NT2/D1 (cell line): ENCODE data around the gene PKP1.

Source experiments
- SUZ12 ChIP-seq: IDR thresholded peaks from 2 replicates; pipeline ENCODE4 v1.6.1; 2011; ENCODE audit not compliant: insufficient read length, insufficient read depth; ENCODE audit errors: extremely low read depth
- ZNF274 ChIP-seq: IDR thresholded peaks from 2 replicates; pipeline ENCODE4 v1.6.1; 2011; ENCODE audit warnings: mild to moderate bottlenecking, low read depth, low read length

DNA sequence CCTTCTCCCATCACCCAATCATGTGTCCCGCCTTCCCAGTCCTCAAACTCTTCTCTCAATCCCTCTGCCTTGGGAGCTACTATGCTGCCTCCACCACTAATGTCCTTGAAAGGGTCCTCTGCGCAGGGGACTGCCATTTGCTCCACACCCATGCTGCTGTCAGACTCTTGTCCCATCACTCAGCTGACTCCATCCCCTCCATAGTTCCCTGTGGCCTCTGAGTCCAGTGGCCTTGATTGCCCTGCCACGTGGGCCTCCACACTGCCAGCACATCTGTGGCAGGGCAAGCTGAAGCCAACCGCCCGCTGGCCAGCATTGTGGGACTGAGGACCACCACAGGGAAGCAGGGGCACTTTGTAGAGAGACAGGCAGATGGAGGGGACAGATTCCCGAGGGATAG is 95.5 kb downstream of the PKP1 start:
- TF ChIP-seq ZNF274: no peak
- no peak for TF ChIP-seq SUZ12
